ENCODE measurements around the gene NNMT. TPM values are rescaled to one million over a fixed set of nuclear protein-coding genes. Genes with fewer than 3 reads are reported as not detected.

NNMT gene
- total and polyA plus RNA-seq, 8 donors: 4.8 to 139 (median 61.9) TPM

DNA sequence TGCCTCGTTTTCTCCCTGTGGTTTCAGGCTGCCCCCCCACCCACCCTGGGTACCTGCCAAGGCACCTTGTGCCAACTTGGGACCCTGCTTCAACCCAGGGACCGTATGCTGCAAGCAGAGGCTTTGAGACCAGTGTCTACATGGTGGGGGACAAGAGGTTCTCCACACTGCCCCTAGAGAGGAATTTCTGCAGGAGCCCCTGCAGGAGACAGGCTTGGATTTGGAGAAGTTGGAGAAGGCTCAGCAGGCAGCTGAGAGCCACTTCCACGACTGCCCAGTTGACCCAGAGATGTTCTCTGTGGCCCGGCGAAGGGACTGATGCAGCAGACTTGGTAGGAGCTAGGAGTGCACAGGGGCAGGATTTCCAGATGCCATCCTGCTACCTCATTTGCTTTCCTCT is 20.1 kb upstream of the NNMT start:
- no peak for DNase-seq
- no peaks in the 10 kb centered on the region for H3K4me1 ChIP-seq
- FAIRE-seq: no peak
- ATAC-seq: no peak
- H3K27me3 ChIP-seq: no peaks in the 10 kb centered on the region
- H3K27ac ChIP-seq: no peak overlapping the region
- no peak for TF ChIP-seq CTCF (IDR thresholded peaks at IDR 0.05)
- WGBS, 2 donors: 51 to 52% methylated on average over 5 of the region's 5 CpGs
- no peak overlapping the region for H3K4me3 ChIP-seq
- H3K9me3 ChIP-seq: no peaks in the 10 kb centered on the region
- intact Hi-C loops (cut with DNase I): no loop called here
- no peaks in the 10 kb centered on the region for H3K36me3 ChIP-seq

DNA sequence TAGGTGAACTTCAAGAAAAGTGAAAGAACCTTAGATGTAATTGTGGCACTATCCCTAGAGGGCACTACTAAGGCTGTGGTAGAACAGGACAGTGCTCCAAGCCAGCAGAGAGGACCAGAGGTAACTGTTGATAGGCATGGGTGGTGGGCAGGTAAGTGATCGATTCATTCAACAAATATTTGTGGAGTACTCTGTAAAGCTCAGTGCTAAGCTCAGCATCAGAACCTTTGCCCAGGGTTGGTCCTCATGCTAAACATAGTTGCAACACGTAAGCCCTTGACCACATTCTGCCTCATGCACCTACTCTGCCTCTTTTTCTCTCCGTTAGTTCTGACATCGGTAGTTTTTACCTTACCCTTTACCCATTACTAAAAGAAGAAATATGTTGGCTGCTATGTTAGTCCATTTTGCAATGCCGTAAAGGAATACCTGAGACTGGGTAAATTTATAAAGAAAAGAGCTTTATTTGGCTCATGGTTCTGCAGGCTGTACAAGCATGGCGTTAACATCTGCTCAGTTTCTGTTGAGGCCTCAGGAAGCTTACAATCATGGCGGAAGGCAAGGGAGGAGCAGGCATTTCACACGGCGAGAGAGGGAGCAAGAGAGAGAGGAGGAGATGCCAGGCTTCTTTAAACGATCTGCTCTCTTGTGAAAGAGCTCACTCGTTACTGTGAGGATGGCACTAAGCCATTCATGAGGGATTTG is 18.4 kb upstream of the NNMT start:
- WGBS, 2 donors: 72 to 75% methylated on average over 11 of the region's 11 CpGs
- no peak for ATAC-seq
- intact Hi-C loops (cut with DNase I): no loop called here
- Histone ChIP-seq H3K4me3 (no peak overlapping the region), H3K9me3 (no peaks in the 10 kb centered on the region), H3K4me1 (no peaks in the 10 kb centered on the region), H3K27ac (no peak overlapping the region), H3K27me3 (no peaks in the 10 kb centered on the region), H3K36me3 (no peaks in the 10 kb centered on the region)
- no peak for FAIRE-seq
- DNase-seq: no peak
- no peak for TF ChIP-seq CTCF (IDR thresholded peaks at IDR 0.05)

DNA sequence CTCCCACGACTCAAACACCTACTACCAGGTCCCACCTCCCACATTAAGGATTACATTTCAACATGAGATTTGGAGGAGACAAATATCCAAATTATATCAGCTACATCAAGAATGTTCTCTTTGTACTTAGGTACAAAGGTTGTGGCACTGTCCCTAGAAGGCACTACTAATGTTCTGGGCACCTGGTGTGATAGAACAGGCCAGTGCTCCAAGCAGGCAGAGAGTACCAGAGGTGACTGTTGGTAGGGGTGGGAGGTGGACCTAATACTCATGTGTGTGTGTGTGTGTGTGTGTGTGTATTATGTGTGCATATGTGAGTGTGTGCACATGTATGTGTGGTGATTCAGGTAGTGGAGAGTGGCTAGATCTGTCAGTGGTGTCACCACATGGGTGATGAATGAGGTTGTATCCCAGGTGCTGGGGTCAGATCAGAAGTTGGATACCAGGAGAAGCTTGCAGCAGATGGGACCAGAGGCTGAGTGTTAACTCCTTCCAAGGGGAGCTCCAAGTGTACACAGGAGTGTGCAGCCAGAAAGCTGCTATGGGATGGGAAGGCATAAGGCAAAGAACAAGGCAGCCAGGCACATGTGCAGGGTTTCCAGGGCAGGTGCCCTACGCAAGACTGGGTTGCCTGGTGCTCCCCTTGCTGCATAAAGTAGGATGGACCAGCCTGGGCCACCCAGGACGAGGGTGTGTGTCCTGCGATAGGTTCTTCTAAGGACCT is 17.7 kb upstream of the NNMT start:
- 67 to 79% methylated on average over 4 of the region's 4 CpGs for WGBS, 2 donors
- FAIRE-seq (no peak), ATAC-seq (no peak), DNase-seq (no peak)
- Histone ChIP-seq H3K27me3 (no peaks in the 10 kb centered on the region), H3K4me3 (no peak overlapping the region), H3K36me3 (no peaks in the 10 kb centered on the region), H3K27ac (no peak overlapping the region), H3K9me3 (no peaks in the 10 kb centered on the region), H3K4me1 (no peaks in the 10 kb centered on the region)
- intact Hi-C loops (cut with DNase I): no loop called here
- no peak for TF ChIP-seq CTCF (IDR thresholded peaks at IDR 0.05)

- FAIRE-seq (no peak), ATAC-seq (peak in 1 of 4 donors; percentile 40), DNase-seq (no peak)
- Histone ChIP-seq H3K9me3 (no peaks in the 10 kb centered on the region), H3K36me3 (no peaks in the 10 kb centered on the region), H3K27me3 (no peaks in the 10 kb centered on the region), H3K27ac (no peak overlapping the region), H3K4me3 (no peak overlapping the region), H3K4me1 (no peaks in the 10 kb centered on the region)
- no peak for TF ChIP-seq CTCF (IDR thresholded peaks at IDR 0.05)
- 78 to 80% methylated on average over 9 of the region's 9 CpGs for WGBS, 2 donors
- intact Hi-C loops (cut with DNase I): no loop called here
These were observed 16.2 kb upstream of the NNMT start for GRCh38 chr11:114279792-114280546.
